Body of pancreas (tissue), 4 donors: ENCODE data around the gene NFKB1.

Source experiments
- POLR2A ChIP-seq, 3 donors: fragments of 450-650 bp; IDR thresholded peaks; one replicate each; pipeline ENCODE4 v1.6.1; 2016; ENCODE audit warnings: antibody characterized with exemption in 3 of 3, mild to moderate bottlenecking in 2 of 3
- TF ChIP-seq, protein P1 (sequence below), 7 experiments: fragments of 450-650 bp in 4 of 7; fragments of 200-600 bp in 3 of 7; sonication (generic) in 3 of 7; IDR thresholded peaks; one replicate each; pipeline ENCODE4 v1.5.1; 2016 to 2019; ENCODE audit warnings: antibody characterized with exemption in 7 of 7

DNA sequence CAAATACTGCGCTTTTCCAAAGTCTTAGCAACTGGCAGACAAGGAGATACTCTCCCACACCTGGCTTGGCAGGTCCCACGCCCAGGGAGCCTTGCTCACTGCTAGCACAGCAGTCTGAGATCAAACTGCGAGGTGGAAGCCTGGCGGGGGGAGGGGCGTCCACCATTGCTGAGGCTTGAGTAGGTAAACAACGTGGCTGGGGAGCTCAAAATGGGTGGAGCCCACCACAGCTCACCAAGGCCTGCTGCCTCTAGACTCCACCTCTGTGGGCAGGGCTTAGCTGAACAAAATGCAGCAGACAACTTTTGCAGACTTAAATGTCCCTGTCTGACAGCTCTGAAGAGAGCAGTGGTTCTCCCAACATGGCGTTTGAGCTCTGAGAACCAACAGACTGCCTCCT lies 23.0 kb upstream of the NFKB1 start:
- TF ChIP-seq, protein P1, sequence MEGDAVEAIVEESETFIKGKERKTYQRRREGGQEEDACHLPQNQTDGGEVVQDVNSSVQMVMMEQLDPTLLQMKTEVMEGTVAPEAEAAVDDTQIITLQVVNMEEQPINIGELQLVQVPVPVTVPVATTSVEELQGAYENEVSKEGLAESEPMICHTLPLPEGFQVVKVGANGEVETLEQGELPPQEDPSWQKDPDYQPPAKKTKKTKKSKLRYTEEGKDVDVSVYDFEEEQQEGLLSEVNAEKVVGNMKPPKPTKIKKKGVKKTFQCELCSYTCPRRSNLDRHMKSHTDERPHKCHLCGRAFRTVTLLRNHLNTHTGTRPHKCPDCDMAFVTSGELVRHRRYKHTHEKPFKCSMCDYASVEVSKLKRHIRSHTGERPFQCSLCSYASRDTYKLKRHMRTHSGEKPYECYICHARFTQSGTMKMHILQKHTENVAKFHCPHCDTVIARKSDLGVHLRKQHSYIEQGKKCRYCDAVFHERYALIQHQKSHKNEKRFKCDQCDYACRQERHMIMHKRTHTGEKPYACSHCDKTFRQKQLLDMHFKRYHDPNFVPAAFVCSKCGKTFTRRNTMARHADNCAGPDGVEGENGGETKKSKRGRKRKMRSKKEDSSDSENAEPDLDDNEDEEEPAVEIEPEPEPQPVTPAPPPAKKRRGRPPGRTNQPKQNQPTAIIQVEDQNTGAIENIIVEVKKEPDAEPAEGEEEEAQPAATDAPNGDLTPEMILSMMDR (IDR thresholded peaks at IDR 0.05), result no peak
- TF ChIP-seq POLR2A (IDR thresholded peaks at IDR 0.05), result no peak
